ENCODE results near the gene EXOSC5. TPM values are rescaled to one million over a fixed set of nuclear protein-coding genes. Genes with fewer than 3 reads are reported as not detected.
A peak's percentile ranks its signal among the peaks of the same experiment; 100 is the strongest.

EXOSC5 gene
- total RNA-seq, 1 donor: 14.5 TPM

DNA sequence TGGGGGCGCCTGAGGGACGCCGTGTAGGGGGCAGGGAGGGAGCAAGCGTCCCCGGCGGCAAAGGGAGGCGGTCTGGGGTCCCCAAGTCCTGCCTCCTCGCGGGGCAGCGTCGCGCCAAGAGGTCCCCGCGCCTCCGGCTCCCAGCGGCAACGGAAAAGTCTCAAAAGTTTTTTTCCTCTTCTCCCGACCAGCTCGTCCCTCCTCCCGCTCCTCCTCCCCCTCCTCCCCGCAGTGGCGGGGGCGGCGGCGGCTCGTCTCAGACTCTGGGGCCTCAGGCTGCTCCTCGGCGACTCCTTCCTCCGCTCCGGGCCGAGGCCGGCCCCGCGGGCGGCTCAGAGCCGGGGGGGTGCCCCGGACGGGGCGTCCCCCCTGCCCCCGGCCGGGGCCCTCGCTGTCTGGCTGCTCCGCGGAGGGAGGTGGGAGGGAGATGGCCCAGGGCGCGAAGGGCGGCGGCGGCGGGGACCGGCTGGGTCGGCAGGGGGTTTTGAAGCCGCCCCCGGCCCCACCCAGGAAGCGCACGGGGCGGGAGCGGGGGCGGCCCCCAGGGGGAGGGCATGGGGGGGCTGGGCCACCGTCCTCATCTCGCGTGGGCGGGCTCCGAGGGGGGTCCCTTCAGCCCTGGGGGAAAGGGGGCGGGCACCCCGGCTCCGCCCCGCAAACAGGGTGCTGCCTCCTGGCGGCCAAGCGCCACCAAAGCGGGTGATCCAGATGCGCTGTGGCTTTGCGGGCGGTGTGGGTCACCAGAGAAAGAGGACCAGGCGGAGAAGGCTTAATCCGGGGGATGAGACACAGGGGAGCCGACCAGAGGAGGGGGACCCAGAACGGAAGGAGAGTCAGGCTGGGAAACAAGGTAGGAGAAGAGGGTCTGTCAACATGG, 43.5 kb downstream of the EXOSC5 start, which contains the start of gene TGFB1:
Gene TGFB1, minus strand, starts transcription at position 457 of the 877 bp plus-strand sequence. CDS start 878 bp downstream, outside the sequence.
- Histone ChIP-seq H2AFZ (ENCODE audit: low read length) (peak within 1 kb of the TSS; percentile 6), H3K27me3 (ENCODE audit: insufficient read depth, low read length) (no peaks in the 10 kb centered on the region), H3K4me3 (ENCODE audit: insufficient read depth, low read length) (peak within 1 kb of the TSS; percentile 93), H3K4me2 (ENCODE audit: insufficient read depth, low read length) (peak within 1 kb of the TSS; percentile 84), H3K4me1 (ENCODE audit: insufficient read depth, low read length) (peaks cover 11% of the 10 kb centered on the region), H3K79me2 (ENCODE audit: insufficient read depth, low read length) (peaks cover 47% of the 10 kb centered on the region), H3K27ac (ENCODE audit: low read depth, low read length) (peak within 1 kb of the TSS; percentile 29), H3K36me3 (ENCODE audit: insufficient read depth, low read length) (no peaks in the 10 kb centered on the region), H3K9me3 (ENCODE audit: low read depth, low read length) (no peaks in the 10 kb centered on the region), H4K20me1 (ENCODE audit: insufficient read depth, low read length) (peaks cover 35% of the 10 kb centered on the region)
- peak; percentile 99 for DNase-seq (ENCODE audit: insufficient read length, low spot score, missing footprints)
- TF ChIP-seq, protein P1, sequence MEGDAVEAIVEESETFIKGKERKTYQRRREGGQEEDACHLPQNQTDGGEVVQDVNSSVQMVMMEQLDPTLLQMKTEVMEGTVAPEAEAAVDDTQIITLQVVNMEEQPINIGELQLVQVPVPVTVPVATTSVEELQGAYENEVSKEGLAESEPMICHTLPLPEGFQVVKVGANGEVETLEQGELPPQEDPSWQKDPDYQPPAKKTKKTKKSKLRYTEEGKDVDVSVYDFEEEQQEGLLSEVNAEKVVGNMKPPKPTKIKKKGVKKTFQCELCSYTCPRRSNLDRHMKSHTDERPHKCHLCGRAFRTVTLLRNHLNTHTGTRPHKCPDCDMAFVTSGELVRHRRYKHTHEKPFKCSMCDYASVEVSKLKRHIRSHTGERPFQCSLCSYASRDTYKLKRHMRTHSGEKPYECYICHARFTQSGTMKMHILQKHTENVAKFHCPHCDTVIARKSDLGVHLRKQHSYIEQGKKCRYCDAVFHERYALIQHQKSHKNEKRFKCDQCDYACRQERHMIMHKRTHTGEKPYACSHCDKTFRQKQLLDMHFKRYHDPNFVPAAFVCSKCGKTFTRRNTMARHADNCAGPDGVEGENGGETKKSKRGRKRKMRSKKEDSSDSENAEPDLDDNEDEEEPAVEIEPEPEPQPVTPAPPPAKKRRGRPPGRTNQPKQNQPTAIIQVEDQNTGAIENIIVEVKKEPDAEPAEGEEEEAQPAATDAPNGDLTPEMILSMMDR (IDR thresholded peaks at IDR 0.05; ENCODE audit: extremely low read depth, low read depth, low read length): peak; percentile 72

DNA sequence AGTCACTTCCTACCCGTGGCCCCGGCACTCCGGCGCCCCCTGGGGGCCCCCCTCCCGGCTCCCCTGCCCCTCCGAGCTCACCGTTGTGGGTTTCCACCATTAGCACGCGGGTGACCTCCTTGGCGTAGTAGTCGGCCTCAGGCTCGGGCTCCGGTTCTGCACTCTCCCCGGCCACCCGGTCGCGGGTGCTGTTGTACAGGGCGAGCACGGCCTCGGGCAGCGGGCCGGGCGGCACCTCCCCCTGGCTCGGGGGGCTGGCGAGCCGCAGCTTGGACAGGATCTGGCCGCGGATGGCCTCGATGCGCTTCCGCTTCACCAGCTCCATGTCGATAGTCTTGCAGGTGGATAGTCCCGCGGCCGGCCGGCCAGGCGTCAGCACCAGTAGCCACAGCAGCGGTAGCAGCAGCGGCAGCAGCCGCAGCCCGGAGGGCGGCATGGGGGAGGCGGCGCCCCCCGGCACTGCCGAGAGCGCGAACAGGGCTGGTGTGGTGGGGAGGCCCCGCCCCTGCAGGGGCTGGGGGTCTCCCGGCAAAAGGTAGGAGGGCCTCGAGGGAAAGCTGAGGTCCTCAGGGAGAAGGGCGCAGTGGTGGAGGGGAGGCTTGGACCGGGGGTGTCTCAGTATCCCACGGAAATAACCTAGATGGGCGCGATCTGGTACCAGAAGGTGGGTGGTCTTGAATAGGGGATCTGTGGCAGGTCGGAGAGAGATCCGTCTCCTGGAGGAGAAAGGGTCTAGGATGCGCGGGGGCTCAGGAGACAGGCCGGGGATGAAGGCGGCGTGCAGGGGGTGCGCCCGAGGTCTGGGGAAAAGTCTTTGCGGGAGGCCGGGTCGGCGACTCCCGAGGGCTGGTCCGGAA, 44.3 kb downstream of the EXOSC5 start:
- Histone ChIP-seq H3K36me3 (ENCODE audit: insufficient read depth, low read length) (peaks cover 5% of the 10 kb centered on the region), H3K4me1 (ENCODE audit: insufficient read depth, low read length) (peaks cover 11% of the 10 kb centered on the region), H3K4me2 (ENCODE audit: insufficient read depth, low read length) (peak overlapping the region; percentile 84), H3K9me3 (ENCODE audit: low read depth, low read length) (no peaks in the 10 kb centered on the region), H3K4me3 (ENCODE audit: insufficient read depth, low read length) (peak overlapping the region; percentile 93), H3K27ac (ENCODE audit: low read depth, low read length) (peak overlapping the region; percentile 29), H3K27me3 (ENCODE audit: insufficient read depth, low read length) (no peaks in the 10 kb centered on the region), H2AFZ (ENCODE audit: low read length) (peak overlapping the region; percentile 6), H4K20me1 (ENCODE audit: insufficient read depth, low read length) (peaks cover 35% of the 10 kb centered on the region), H3K79me2 (ENCODE audit: insufficient read depth, low read length) (peaks cover 52% of the 10 kb centered on the region)
- TF ChIP-seq, protein P1 (IDR thresholded peaks at IDR 0.05; ENCODE audit: extremely low read depth, low read depth, low read length): peak; percentile 47
- DNase-seq (ENCODE audit: insufficient read length, low spot score, missing footprints): peak; percentile 96

DNA sequence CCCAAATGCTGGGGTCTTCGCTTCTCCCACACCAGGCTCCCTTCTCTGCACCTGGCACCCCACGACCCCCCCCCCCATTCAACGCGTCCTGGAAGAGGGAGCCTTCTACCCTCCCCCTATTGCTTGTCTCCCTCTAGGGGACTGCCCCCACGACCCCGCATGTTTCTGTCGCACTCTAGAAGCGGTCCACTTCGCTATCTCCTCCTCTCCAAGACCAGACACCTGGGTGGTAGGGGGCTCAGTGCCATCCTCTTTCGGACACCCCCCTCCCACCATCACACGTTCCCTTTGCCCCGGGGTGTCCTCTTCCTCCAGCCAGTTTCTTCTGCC, 44.9 kb downstream of the EXOSC5 start:
- Histone ChIP-seq H3K27me3 (ENCODE audit: insufficient read depth, low read length) (no peaks in the 10 kb centered on the region), H2AFZ (ENCODE audit: low read length) (no peak overlapping the region), H4K20me1 (ENCODE audit: insufficient read depth, low read length) (peaks cover 35% of the 10 kb centered on the region)

More for the DNA sequence above, 44.9 kb downstream of the EXOSC5 start:
- TF ChIP-seq, protein P1 (IDR thresholded peaks at IDR 0.05; ENCODE audit: extremely low read depth, low read depth, low read length): no peak
- peaks cover 11% of the 10 kb centered on the region for H3K4me1 ChIP-seq (ENCODE audit: insufficient read depth, low read length)
- peaks cover 55% of the 10 kb centered on the region for H3K79me2 ChIP-seq (ENCODE audit: insufficient read depth, low read length)
- H3K36me3 ChIP-seq (ENCODE audit: insufficient read depth, low read length): peaks cover 7% of the 10 kb centered on the region
- H3K4me3 ChIP-seq (ENCODE audit: insufficient read depth, low read length): peak overlapping the region; percentile 93
- peak overlapping the region; percentile 29 for H3K27ac ChIP-seq (ENCODE audit: low read depth, low read length)
- no peaks in the 10 kb centered on the region for H3K9me3 ChIP-seq (ENCODE audit: low read depth, low read length)
- no peak for DNase-seq (ENCODE audit: insufficient read length, low spot score, missing footprints)
- H3K4me2 ChIP-seq (ENCODE audit: insufficient read depth, low read length): peak overlapping the region; percentile 84
